GM20431 (cell line): ENCODE measurements around the gene PTGDR.

ENCODE experiments used
- in situ Hi-C: fragments of 300-500 bp; cut with MseI, MboI; formaldehyde crosslinking; loops from one replicate; pipeline ENCODE4 v1.15.0; 2020; ENCODE audit warnings: low sequenced_read_pairs; ENCODE audit not compliant: unreplicated experiment

PTGDR gene

GRCh38 chr14:52305014-52305413, 37.5 kb downstream of the PTGDR start:
- in situ Hi-C loops = loop anchor here (25.0 kb wide), 1 partner anchor 157 kb away; no protein-coding TSS in a partner anchor

- in situ Hi-C loops = loop anchor here (25.0 kb wide), 1 partner anchor 155 kb away; no protein-coding TSS in a partner anchor
Observed at GRCh38 chr14:52307376-52307775, 39.9 kb downstream of the PTGDR start.

GRCh38 chr14:52307905-52308304, 40.4 kb downstream of the PTGDR start:
- in situ Hi-C loops = loop anchor here (25.0 kb wide), 1 partner anchor 154 kb away; no protein-coding TSS in a partner anchor

GRCh38 chr14:52310541-52310940, 43.0 kb downstream of the PTGDR start:
- in situ Hi-C loops = loop anchor here (25.0 kb wide), 1 partner anchor 152 kb away; no protein-coding TSS in a partner anchor

GRCh38 chr14:52312931-52313355, 45.4 kb downstream of the PTGDR start:
- in situ Hi-C loops = loop anchor here (25.0 kb wide), 1 partner anchor 149 kb away; no protein-coding TSS in a partner anchor

GRCh38 chr14:52313462-52313861, 46.0 kb downstream of the PTGDR start:
- in situ Hi-C loops = loop anchor here (25.0 kb wide), 1 partner anchor 149 kb away; no protein-coding TSS in a partner anchor

GRCh38 chr14:52313903-52314594, 46.6 kb downstream of the PTGDR start, which contains the start of gene PTGER2:
Gene PTGER2, plus strand, starts transcription at chr14:52314312. Its CDS starts 237 bp downstream, at chr14:52314549.
- in situ Hi-C loops = loop anchor here (25.0 kb wide), 1 partner anchor 148 kb away; no protein-coding TSS in a partner anchor

GRCh38 chr14:52314595-52315354, 47.3 kb downstream of the PTGDR start:
- in situ Hi-C loops = loop anchor here (25.0 kb wide), 1 partner anchor 148 kb away; no protein-coding TSS in a partner anchor

GRCh38 chr14:52315355-52315718, 47.8 kb downstream of the PTGDR start:
- in situ Hi-C loops = loop anchor here (25.0 kb wide), 1 partner anchor 147 kb away; no protein-coding TSS in a partner anchor

GRCh38 chr14:52318062-52318461, 50.6 kb downstream of the PTGDR start:
- in situ Hi-C loops = loop anchor here (25.0 kb wide), 1 partner anchor 144 kb away; no protein-coding TSS in a partner anchor

- in situ Hi-C loops = loop anchor here (25.0 kb wide), 1 partner anchor 143 kb away; no protein-coding TSS in a partner anchor
Observed at GRCh38 chr14:52318826-52319645, 51.5 kb downstream of the PTGDR start.

- in situ Hi-C loops = loop anchor here (25.0 kb wide), 1 partner anchor 142 kb away; no protein-coding TSS in a partner anchor
Observed at GRCh38 chr14:52319919-52320318, 52.4 kb downstream of the PTGDR start.

GRCh38 chr14:52325126-52325525, 57.6 kb downstream of the PTGDR start:
- in situ Hi-C loops = no loop called here

- in situ Hi-C loops = no loop called here
Observed at GRCh38 chr14:52325630-52326029, 58.1 kb downstream of the PTGDR start.
